Left lung (tissue), 14 donors: ENCODE data around the gene PIBF1. TPM values are rescaled to one million over a fixed set of nuclear protein-coding genes. Genes with fewer than 3 reads are reported as not detected.

ENCODE experiments used
- ATAC-seq: fragments of 200-7000 bp; cut with Tn5 transposase; one replicate; pipeline ENCODE4 v1.9.1; 2020; ENCODE audit warnings: moderate library complexity
- DNase-seq, 4 donors: peaks; one replicate each; pipeline ENCODE4 v3.0.0-alpha.2; 2013 to 2020
- H3K27ac ChIP-seq, 2 donors: fragments of 200-600 bp; sonication (generic) in 1 of 2; one replicate each; pipeline versions ENCODE4 v1.5.0 to v1.8.0; 2020 to 2021
- H3K27me3 ChIP-seq, 2 donors: fragments of 200-600 bp; sonication (generic) in 1 of 2; one replicate each; pipeline versions ENCODE4 v1.5.0 to v1.8.0; 2020 to 2021
- H3K36me3 ChIP-seq, 2 donors: fragments of 200-600 bp; sonication (generic) in 1 of 2; one replicate each; pipeline versions ENCODE4 v1.5.0 to v1.8.0; 2020 to 2021
- H3K4me1 ChIP-seq, 2 donors: fragments of 200-600 bp; one replicate each; pipeline ENCODE4 v1.8.0; 2021
- H3K4me3 ChIP-seq, 2 donors: fragments of 200-600 bp; sonication (generic) in 1 of 2; one replicate each; pipeline versions ENCODE4 v1.5.0 to v1.8.0; 2020 to 2021; ENCODE audit warnings: mild to moderate bottlenecking in 1 of 2
- H3K9me3 ChIP-seq, 2 donors: fragments of 200-600 bp; sonication (generic) in 1 of 2; one replicate each; pipeline versions ENCODE4 v1.5.0 to v1.8.0; 2020 to 2021
- CTCF ChIP-seq, 2 donors: fragments of 200-600 bp; sonication (generic) in 1 of 2; IDR thresholded peaks; one replicate each; pipeline versions ENCODE4 v1.5.0 to v1.8.0; 2021; ENCODE audit warnings: antibody characterized with exemption in 2 of 2
- intact Hi-C, 2 donors: fragments of 100-400 bp; cut with DNase I; formaldehyde crosslinking; loops; one replicate each; pipeline versions ENCODE4 v1.11.2 to v1.14.2; 2022
- long read RNA-seq, 12 donors: library from polyadenylated mRNA in 2 of 12; unstranded in 2 of 12; transcript quantifications; one replicate each; pipeline ENCODE4 v2.0.0 and lab custom pipeline, GENCODE V29; 2019 to 2026
- polyA plus RNA-seq, 6 donors: library from polyadenylated mRNA; unstranded; fragments of 120-200 nt; gene quantifications; one replicate each; pipeline ENCODE4 v1.2.1, GENCODE V29; 2013; ENCODE audit not compliant: insufficient read length in 6 of 6
- total RNA-seq, 2 donors: library from RNA; stranded (reverse); fragmentation: NEBNext Ultra II Directional; extraction: Animal tissue kit (Norgen Biotek cat#: 25700); gene quantifications; one replicate each; pipeline ENCODE4 v1.2.1, GENCODE V29; 2021
- donor health status: DM: no; HTN: yes; CAD: no.
- donor health status: DM: no; HTN: no; CAD: no.

The PIBF1 gene
- total RNA-seq (10 to 100 TPM; 20.7 to 25.0 TPM), polyA plus RNA-seq (10 to 100 TPM; 36.9 to 52.6 (median 43.5) TPM)
- long read RNA-seq, donor 1, transcript PIBF1-201 (18 exons, 3,154 nt): major isoform, 5 of 26 reads
- long read RNA-seq, donor 1, partial matches to known transcripts: 21 of 26 reads
- long read RNA-seq, donor 1, other reads (novel, unspliced or antisense): 0 of 26 reads
- long read RNA-seq, donor 2, partial matches to known transcripts: 6 of 8 reads
- long read RNA-seq, donor 2, other reads (novel, unspliced or antisense): 0 of 8 reads
- long read RNA-seq, donor 3, partial matches to known transcripts: 0 of 3 reads
- long read RNA-seq, donor 3, other reads (novel, unspliced or antisense): 0 of 3 reads
- long read RNA-seq, donor 4, partial matches to known transcripts: 2 of 3 reads
- long read RNA-seq, donor 4, other reads (novel, unspliced or antisense): 1 of 3 reads
- long read RNA-seq, donor 5, partial matches to known transcripts: 10 of 11 reads
- long read RNA-seq, donor 5, other reads (novel, unspliced or antisense): 0 of 11 reads
- long read RNA-seq, donor 6, transcript PIBF1-201 (18 exons, 3,154 nt): major isoform, 7 of 12 reads
- long read RNA-seq, donor 6, partial matches to known transcripts: 5 of 12 reads
- long read RNA-seq, donor 6, other reads (novel, unspliced or antisense): 0 of 12 reads
- long read RNA-seq, donor 7, partial matches to known transcripts: 0 of 1 reads
- long read RNA-seq, donor 7, other reads (novel, unspliced or antisense): 0 of 1 reads
- long read RNA-seq, donor 8, partial matches to known transcripts: 0 of 2 reads
- long read RNA-seq, donor 8, other reads (novel, unspliced or antisense): 0 of 2 reads
- long read RNA-seq, donor 9: 0 reads
- long read RNA-seq, donor 10, partial matches to known transcripts: 3 of 3 reads
- long read RNA-seq, donor 10, other reads (novel, unspliced or antisense): 0 of 3 reads
- long read RNA-seq, donor 11, partial matches to known transcripts: 0 of 2 reads
- long read RNA-seq, donor 11, other reads (novel, unspliced or antisense): 0 of 2 reads
- long read RNA-seq, donor 12, partial matches to known transcripts: 0 of 1 reads
- long read RNA-seq, donor 12, other reads (novel, unspliced or antisense): 0 of 1 reads

GRCh38 chr13:72781451-72782439 lies at the start of gene PIBF1, which contains the start of gene DIS3:
PIBF1 (plus strand) TSS chr13:72782133; CDS start chr13:72783470, 1,337 bp downstream.
DIS3 (minus strand) TSS chr13:72781900; CDS start chr13:72781832, 68 bp downstream.
- no peaks in the 10 kb centered on the region for H3K27me3 ChIP-seq

GRCh38 chr13:72737033-72737432 lies 44.9 kb upstream of the PIBF1 start:
- no peak for TF ChIP-seq CTCF (IDR thresholded peaks at IDR 0.05)
- H3K27me3 ChIP-seq: no peaks in the 10 kb centered on the region
- no peak overlapping the region for H3K27ac ChIP-seq
- H3K4me3 ChIP-seq: no peak overlapping the region
- ATAC-seq (no peak), DNase-seq (no peak)
- H3K36me3 ChIP-seq: peaks cover 0 to 43% of the 10 kb centered on the region in 2 donors
- intact Hi-C loops: no loop called here
- no peaks in the 10 kb centered on the region for H3K4me1 ChIP-seq
- no peaks in the 10 kb centered on the region for H3K9me3 ChIP-seq

More at GRCh38 chr13:72781451-72782439, at the start of gene PIBF1, which contains the start of gene DIS3:
- Histone ChIP-seq H3K36me3 (peaks cover 0 to 26% of the 10 kb centered on the region in 2 donors), H3K27ac (peak within 1 kb of the TSS; percentile 84 to 93), H3K4me3 (peak within 1 kb of the TSS; percentile 94 to 98), H3K4me1 (peaks cover 26 to 62% of the 10 kb centered on the region in 2 donors), H3K9me3 (no peaks in the 10 kb centered on the region)
- intact Hi-C loops: no loop called here
- peak; percentile 100 for ATAC-seq
- DNase-seq: peak; percentile 96 to 98 (median 98)
- no peak for TF ChIP-seq CTCF (IDR thresholded peaks at IDR 0.05)

- peaks cover 0 to 41% of the 10 kb centered on the region in 2 donors for H3K36me3 ChIP-seq
- DNase-seq (no peak), ATAC-seq (no peak)
- no peaks in the 10 kb centered on the region for H3K4me1 ChIP-seq
- H3K9me3 ChIP-seq: no peaks in the 10 kb centered on the region
- no peak overlapping the region for H3K4me3 ChIP-seq
- intact Hi-C loops: no loop called here
- TF ChIP-seq CTCF (IDR thresholded peaks at IDR 0.05): no peak
- H3K27ac ChIP-seq: no peak overlapping the region
- H3K27me3 ChIP-seq: no peaks in the 10 kb centered on the region
Measured at GRCh38 chr13:72740015-72740414, 41.9 kb upstream of the PIBF1 start.

- intact Hi-C loops: no loop called here
- H3K4me1 ChIP-seq: no peaks in the 10 kb centered on the region
- H3K9me3 ChIP-seq: no peaks in the 10 kb centered on the region
- DNase-seq (no peak), ATAC-seq (no peak)
- no peak for TF ChIP-seq CTCF (IDR thresholded peaks at IDR 0.05)
- no peaks in the 10 kb centered on the region for H3K27me3 ChIP-seq
- H3K36me3 ChIP-seq: peaks cover 0 to 63% of the 10 kb centered on the region in 2 donors
- no peak overlapping the region for H3K4me3 ChIP-seq
- H3K27ac ChIP-seq: no peak overlapping the region
Measured at GRCh38 chr13:72745260-72745659, 36.7 kb upstream of the PIBF1 start.
